Natural killer cell (primary cell): ENCODE results near the gene LMAN2L. TPM values are rescaled to one million over a fixed set of nuclear protein-coding genes. Genes with fewer than 3 reads are reported as not detected.

Source experiments
- ATAC-seq, 3 donors: fragments of 150-1000 bp in 2 of 3; fragments of 200-7000 bp in 1 of 3; cut with Tn5 transposase; 1 replicate in 1 of 3; 2 replicates in 2 of 3; pipeline ENCODE4 v1.10.0; 2021; ENCODE audit warnings: mild to moderate bottlenecking in 2 of 3, moderate library complexity in 2 of 3
- DNase-seq, 2 donors: peaks; one replicate each; pipeline versions ENCODE4 v3.0.0 to v3.0.0-alpha.2; 2013 to 2021; ENCODE audit warnings: mixed read lengths in 1 of 2
- H3K27ac ChIP-seq: one replicate; pipeline ENCODE4 v1.5.1; 2013; ENCODE audit warnings: mild to moderate bottlenecking, low read length
- H3K27me3 ChIP-seq: one replicate; pipeline ENCODE4 v1.6.1; 2013; ENCODE audit warnings: low read length; ENCODE audit not compliant: control insufficient read depth, insufficient read depth
- H3K36me3 ChIP-seq: one replicate; pipeline ENCODE4 v1.6.1; 2013; ENCODE audit warnings: low read length; ENCODE audit not compliant: control insufficient read depth, insufficient read depth
- H3K4me1 ChIP-seq: one replicate; pipeline ENCODE4 v1.6.1; 2013; ENCODE audit warnings: low read length; ENCODE audit not compliant: control insufficient read depth, insufficient read depth
- H3K4me3 ChIP-seq: one replicate; pipeline ENCODE4 v1.5.1; 2013; ENCODE audit warnings: low read length
- H3K9me3 ChIP-seq: one replicate; pipeline ENCODE4 v1.6.1; 2013; ENCODE audit warnings: low read length; ENCODE audit not compliant: control insufficient read depth, insufficient read depth
- H3K27ac Mint-ChIP-seq, 2 donors: one replicate each; pipeline ENCODE4 v1.8.0; 2022; ENCODE audit warnings: mild to moderate bottlenecking in 2 of 2, mixed read lengths in 2 of 2, moderate library complexity in 1 of 2
- H3K27me3 Mint-ChIP-seq, 2 donors: one replicate each; pipeline ENCODE4 v1.8.0; 2022; ENCODE audit warnings: low read depth in 2 of 2, mixed read lengths in 2 of 2
- H3K36me3 Mint-ChIP-seq: one replicate; pipeline ENCODE4 v1.8.0; 2022; ENCODE audit warnings: mixed read lengths
- H3K4me1 Mint-ChIP-seq, 2 donors: one replicate each; pipeline ENCODE4 v1.8.0; 2022; ENCODE audit warnings: mixed read lengths in 2 of 2
- H3K4me3 Mint-ChIP-seq: one replicate; pipeline ENCODE4 v1.8.0; 2022; ENCODE audit warnings: mild to moderate bottlenecking, moderate library complexity, mixed read lengths
- H3K9me3 Mint-ChIP-seq, 2 donors: one replicate each; pipeline ENCODE4 v1.8.0; 2022; ENCODE audit warnings: mixed read lengths in 2 of 2
- WGBS: methylation state at CpG from one replicate; pipeline ENCODE4 v1.1.7; 2013; ENCODE audit warnings: missing lambda C conversion rate; ENCODE audit not compliant: insufficient coverage; 5-methylcytosine and 5-hydroxymethylcytosine counted together
- intact Hi-C: fragments of 100-400 bp; cut with micrococcal nuclease; formaldehyde crosslinking; loops from one replicate; pipeline ENCODE4 v1.14.2; 2022
- total RNA-seq, 4 donors: library from RNA; stranded (reverse); fragments of 120-200 nt in 1 of 4; gene quantifications; one replicate each; pipeline versions ENCODE4 v1.2.3 to v1.2.4, GENCODE V29; 2013 to 2022
- TF ChIP-seq, protein P1 (sequence below): fragments of 200-600 bp; IDR thresholded peaks from one replicate; pipeline ENCODE4 v1.8.0; 2022; ENCODE audit warnings: antibody characterized with exemption

LMAN2L gene
- total RNA-seq, 3 donors from 2014 or later (not counting 1 experiment from before 2014, with no cell fraction given): 4.0 to 7.9 (median 5.9) TPM

- 84% methylated on average over 7 of the region's 12 CpGs for WGBS
- Histone ChIP-seq H3K4me1 (peaks cover 26% of the 10 kb centered on the region), H3K4me3 (no peak overlapping the region), H3K9me3 (no peaks in the 10 kb centered on the region), H3K27ac (peak overlapping the region; percentile 41), H3K27me3 (no peaks in the 10 kb centered on the region), H3K36me3 (no peaks in the 10 kb centered on the region)
- DNase-seq: peak in 1 of 2 donors; percentile 25
- peaks cover 4 to 31% of the 10 kb centered on the region in 2 donors for H3K4me1 Mint-ChIP-seq
- no peaks in the 10 kb centered on the region for H3K27me3 Mint-ChIP-seq
- TF ChIP-seq, protein P1, sequence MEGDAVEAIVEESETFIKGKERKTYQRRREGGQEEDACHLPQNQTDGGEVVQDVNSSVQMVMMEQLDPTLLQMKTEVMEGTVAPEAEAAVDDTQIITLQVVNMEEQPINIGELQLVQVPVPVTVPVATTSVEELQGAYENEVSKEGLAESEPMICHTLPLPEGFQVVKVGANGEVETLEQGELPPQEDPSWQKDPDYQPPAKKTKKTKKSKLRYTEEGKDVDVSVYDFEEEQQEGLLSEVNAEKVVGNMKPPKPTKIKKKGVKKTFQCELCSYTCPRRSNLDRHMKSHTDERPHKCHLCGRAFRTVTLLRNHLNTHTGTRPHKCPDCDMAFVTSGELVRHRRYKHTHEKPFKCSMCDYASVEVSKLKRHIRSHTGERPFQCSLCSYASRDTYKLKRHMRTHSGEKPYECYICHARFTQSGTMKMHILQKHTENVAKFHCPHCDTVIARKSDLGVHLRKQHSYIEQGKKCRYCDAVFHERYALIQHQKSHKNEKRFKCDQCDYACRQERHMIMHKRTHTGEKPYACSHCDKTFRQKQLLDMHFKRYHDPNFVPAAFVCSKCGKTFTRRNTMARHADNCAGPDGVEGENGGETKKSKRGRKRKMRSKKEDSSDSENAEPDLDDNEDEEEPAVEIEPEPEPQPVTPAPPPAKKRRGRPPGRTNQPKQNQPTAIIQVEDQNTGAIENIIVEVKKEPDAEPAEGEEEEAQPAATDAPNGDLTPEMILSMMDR: no peak
- no peaks in the 10 kb centered on the region for H3K36me3 Mint-ChIP-seq
- no peak for ATAC-seq
- H3K4me3 Mint-ChIP-seq: peak overlapping the region; percentile 47
- H3K27ac Mint-ChIP-seq: peak overlapping the region; percentile 75 to 92
- intact Hi-C loops: no loop called here
- no peaks in the 10 kb centered on the region for H3K9me3 Mint-ChIP-seq
These were observed 33.2 kb upstream of the LMAN2L start for GRCh38 chr2:96772903-96773671.

DNA sequence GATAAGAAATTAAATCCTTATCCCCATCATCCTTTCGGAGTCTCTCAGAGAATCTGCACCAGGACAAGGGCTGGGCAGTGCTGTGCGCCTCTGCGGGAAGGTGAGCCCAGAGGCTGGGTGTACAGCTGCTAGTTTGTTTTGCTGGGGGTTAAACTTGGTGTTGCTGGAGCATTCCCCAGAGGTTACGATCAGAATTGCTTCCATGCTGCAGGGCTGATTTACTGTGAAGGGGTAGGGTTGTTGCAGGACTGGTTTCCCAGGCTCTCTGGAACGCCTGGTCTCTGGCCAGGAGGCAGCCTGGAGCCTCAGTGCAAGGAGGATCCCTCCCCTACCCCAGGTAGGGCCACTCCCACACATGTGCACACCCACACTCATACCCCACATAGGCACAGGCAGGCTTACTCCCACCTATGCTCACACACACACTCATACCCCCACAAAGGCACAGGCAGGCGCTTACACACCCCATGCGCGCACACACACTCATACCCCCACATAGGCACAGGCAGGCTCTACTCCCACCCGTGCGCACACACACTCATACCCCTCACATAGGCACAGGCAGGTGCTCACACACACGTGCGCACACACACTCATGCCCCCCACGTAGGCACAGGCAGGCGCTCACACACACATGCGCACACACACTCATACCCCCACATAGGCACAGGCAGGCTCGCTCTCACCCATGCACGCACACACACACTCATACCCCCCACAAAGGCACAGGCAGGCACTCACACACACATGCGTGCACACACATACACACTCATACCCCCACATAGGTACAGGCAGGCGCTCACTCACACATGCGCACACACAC is 32.1 kb upstream of the LMAN2L start:
- H3K9me3 ChIP-seq: no peaks in the 10 kb centered on the region
- peaks cover 31% of the 10 kb centered on the region for H3K4me1 ChIP-seq
- TF ChIP-seq, protein P1: no peak
- peak overlapping the region in 1 of 2 donors; percentile 36 for H3K27ac Mint-ChIP-seq
- H3K36me3 Mint-ChIP-seq: no peaks in the 10 kb centered on the region
- WGBS: 96% methylated on average over 20 of the region's 20 CpGs
- H3K36me3 ChIP-seq: no peaks in the 10 kb centered on the region
- H3K4me1 Mint-ChIP-seq: peaks cover 4 to 31% of the 10 kb centered on the region in 2 donors
- no peak overlapping the region for H3K27ac ChIP-seq
- DNase-seq (no peak), ATAC-seq (no peak)
- no peaks in the 10 kb centered on the region for H3K9me3 Mint-ChIP-seq
- no peaks in the 10 kb centered on the region for H3K27me3 ChIP-seq
- H3K4me3 ChIP-seq: no peak overlapping the region
- intact Hi-C loops: no loop called here
- no peaks in the 10 kb centered on the region for H3K27me3 Mint-ChIP-seq
- peak overlapping the region; percentile 1 for H3K4me3 Mint-ChIP-seq

DNA sequence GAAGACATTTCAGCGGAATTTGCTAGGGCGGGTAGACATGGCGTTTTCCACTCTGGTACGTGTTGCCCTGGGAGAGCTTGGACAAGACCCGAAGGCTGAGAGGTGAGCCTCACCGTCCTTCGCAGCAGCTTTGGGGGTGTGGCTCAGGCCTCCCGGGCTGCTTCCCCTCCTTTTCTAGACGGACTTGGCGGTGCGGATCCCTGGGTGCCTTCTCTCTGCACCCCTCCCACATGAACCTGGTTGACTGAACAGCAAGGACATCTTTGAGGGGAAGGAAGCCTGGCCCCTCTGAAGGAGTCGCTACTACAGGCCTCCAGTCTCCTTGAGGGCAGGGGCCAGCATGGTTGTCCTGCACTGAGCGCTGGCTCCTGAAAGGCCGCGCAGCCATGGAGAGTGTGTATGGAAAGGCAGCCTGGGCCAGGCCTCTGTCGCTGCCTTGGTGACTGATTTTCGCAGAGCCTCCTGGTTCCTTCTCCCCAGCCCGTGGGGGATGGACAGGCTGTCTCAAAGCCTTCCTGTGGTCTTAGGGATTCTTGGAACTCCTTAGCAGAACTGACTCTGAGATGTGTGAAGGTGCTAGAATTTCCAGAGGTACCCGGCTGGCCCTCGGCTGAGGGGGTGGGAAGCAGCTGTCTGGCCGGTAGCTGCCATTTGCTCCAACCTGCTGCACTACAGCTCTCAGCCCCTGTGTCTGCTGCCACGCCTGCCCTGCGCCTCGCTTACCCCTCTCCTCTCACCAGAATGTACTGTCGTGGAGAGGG is 30.8 kb upstream of the LMAN2L start:
- Histone ChIP-seq H3K27ac (no peak overlapping the region), H3K9me3 (no peaks in the 10 kb centered on the region), H3K4me1 (peaks cover 32% of the 10 kb centered on the region), H3K27me3 (no peaks in the 10 kb centered on the region), H3K4me3 (no peak overlapping the region), H3K36me3 (no peaks in the 10 kb centered on the region)
- H3K9me3 Mint-ChIP-seq: no peaks in the 10 kb centered on the region
- DNase-seq (no peak), ATAC-seq (peak in 1 of 3 donors; percentile 18)
- H3K27ac Mint-ChIP-seq: no peak overlapping the region
- peaks cover 10 to 38% of the 10 kb centered on the region in 2 donors for H3K4me1 Mint-ChIP-seq
- TF ChIP-seq, protein P1: no peak
- 94% methylated on average over 25 of the region's 25 CpGs for WGBS
- no peaks in the 10 kb centered on the region for H3K27me3 Mint-ChIP-seq
- H3K4me3 Mint-ChIP-seq: no peak overlapping the region
- intact Hi-C loops: no loop called here
- H3K36me3 Mint-ChIP-seq: no peaks in the 10 kb centered on the region
